ENCODE results near the gene POLR3H.

DNA sequence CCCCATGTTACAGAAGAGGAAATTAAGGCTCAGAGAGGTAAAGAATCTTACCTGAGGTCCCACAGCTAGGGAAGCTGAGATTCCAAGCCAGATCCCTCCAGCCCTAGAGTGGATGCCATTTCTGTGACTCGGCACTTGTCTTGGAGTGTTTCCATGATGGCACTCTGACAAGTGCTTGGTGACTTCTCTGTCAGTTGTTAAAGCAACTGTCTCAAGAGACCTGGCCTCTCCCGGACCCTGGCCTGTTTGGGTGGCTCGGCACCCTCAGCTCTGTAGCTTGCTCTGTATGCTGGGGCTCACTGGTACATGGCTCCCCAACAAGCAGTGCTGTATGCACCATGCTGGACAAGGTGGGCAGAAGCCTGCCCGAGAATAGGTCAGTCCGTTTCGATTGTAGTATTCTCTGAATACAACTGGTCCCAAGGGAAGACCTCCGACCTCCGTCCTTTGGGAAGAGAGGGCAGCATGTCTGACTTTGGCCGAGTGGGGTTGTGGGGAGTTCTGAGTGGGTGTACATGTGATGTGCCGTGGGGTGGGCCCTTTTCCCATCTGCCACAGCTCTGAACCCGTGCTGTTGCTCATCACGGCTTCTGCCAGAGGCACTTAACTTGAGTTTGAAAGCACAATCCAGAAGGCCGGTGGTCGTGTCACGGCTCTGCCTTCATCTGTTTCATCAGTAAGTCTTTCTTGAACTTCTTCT lies 63.0 kb downstream of the POLR3H start:
- TF ChIP-seq, protein P1, sequence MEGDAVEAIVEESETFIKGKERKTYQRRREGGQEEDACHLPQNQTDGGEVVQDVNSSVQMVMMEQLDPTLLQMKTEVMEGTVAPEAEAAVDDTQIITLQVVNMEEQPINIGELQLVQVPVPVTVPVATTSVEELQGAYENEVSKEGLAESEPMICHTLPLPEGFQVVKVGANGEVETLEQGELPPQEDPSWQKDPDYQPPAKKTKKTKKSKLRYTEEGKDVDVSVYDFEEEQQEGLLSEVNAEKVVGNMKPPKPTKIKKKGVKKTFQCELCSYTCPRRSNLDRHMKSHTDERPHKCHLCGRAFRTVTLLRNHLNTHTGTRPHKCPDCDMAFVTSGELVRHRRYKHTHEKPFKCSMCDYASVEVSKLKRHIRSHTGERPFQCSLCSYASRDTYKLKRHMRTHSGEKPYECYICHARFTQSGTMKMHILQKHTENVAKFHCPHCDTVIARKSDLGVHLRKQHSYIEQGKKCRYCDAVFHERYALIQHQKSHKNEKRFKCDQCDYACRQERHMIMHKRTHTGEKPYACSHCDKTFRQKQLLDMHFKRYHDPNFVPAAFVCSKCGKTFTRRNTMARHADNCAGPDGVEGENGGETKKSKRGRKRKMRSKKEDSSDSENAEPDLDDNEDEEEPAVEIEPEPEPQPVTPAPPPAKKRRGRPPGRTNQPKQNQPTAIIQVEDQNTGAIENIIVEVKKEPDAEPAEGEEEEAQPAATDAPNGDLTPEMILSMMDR (IDR thresholded peaks at IDR 0.05; ENCODE audit: low read length): no peak
- TF ChIP-seq EZH2 (optimal IDR thresholded peaks at IDR 0.05; ENCODE audit: low read depth, low read length) (no peak), EZH2phosphoT487 (IDR thresholded peaks at IDR 0.05; ENCODE audit: low read length) (no peak)
